Kidney epithelial cell (primary cell): Measurements from ENCODE around the gene NRK. TPM values are rescaled to one million over a fixed set of nuclear protein-coding genes. Genes with fewer than 3 reads are reported as not detected.
"Not testable (repeated sequence)": the region's sequence is repeated elsewhere in the genome, so short reads cannot be mapped to it uniquely, and the experiment has no call there.

ENCODE experiments used
- DNase-seq: peaks from one replicate; pipeline ENCODE4 v3.0.0-alpha.2; 2010; ENCODE audit warnings: low read depth
- H3K27me3 ChIP-seq: 2 replicates; pipeline ENCODE4 v1.6.0; 2011; ENCODE audit warnings: low read length; ENCODE audit not compliant: control insufficient read depth, insufficient read depth
- H3K36me3 ChIP-seq: 2 replicates; pipeline ENCODE4 v1.5.1; 2011; ENCODE audit warnings: low read length; ENCODE audit not compliant: control insufficient read depth, insufficient read depth
- H3K4me3 ChIP-seq: 2 replicates; pipeline ENCODE4 v1.5.1; 2011; ENCODE audit warnings: low read depth, mild to moderate bottlenecking, control low read depth, low read length
- CTCF ChIP-seq: IDR thresholded peaks from 2 replicates; pipeline ENCODE4 v1.5.1; 2011; ENCODE audit warnings: mild to moderate bottlenecking, moderate library complexity, low read length, control low read depth, inconsistent platforms; ENCODE audit not compliant: insufficient read depth, poor library complexity, severe bottlenecking
- total RNA-seq: library from RNA; depleted of rRNA; stranded (reverse); fragments of >200 nt; gene quantifications from 2 replicates; pipeline ENCODE4 v1.2.3, GENCODE V29; 2015

NRK gene
- total RNA-seq, 1 donor from 2014 or later, result 9.0 TPM

GRCh38 chrX:105981772-105982485, 159.6 kb downstream of the NRK start:
- Histone ChIP-seq H3K4me3 (no peak overlapping the region), H3K27me3 (peaks cover 4% of the 10 kb centered on the region), H3K36me3 (no peaks in the 10 kb centered on the region)
- no peak for TF ChIP-seq CTCF
- no peak for DNase-seq

- not testable (repeated sequence) for H3K36me3 ChIP-seq, H3K4me3 ChIP-seq, DNase-seq, H3K27me3 ChIP-seq
These were observed 166.1 kb downstream of the NRK start for GRCh38 chrX:105988487-105988886.

- no peak for DNase-seq
- no peak for TF ChIP-seq CTCF
- H3K4me3 ChIP-seq, result no peak overlapping the region
- no peaks in the 10 kb centered on the region for H3K36me3 ChIP-seq
- no peaks in the 10 kb centered on the region for H3K27me3 ChIP-seq
These were observed 177.0 kb downstream of the NRK start for GRCh38 chrX:105999294-105999693.

GRCh38 chrX:106000203-106000602, 177.9 kb downstream of the NRK start:
- no peak for DNase-seq

GRCh38 chrX:106000609-106001008, 178.3 kb downstream of the NRK start:
- DNase-seq, H3K36me3 ChIP-seq, H3K4me3 ChIP-seq, H3K27me3 ChIP-seq: not testable (repeated sequence)

More at GRCh38 chrX:106000203-106000602, 177.9 kb downstream of the NRK start:
- H3K36me3 ChIP-seq, result no peaks in the 10 kb centered on the region
- TF ChIP-seq CTCF, result no peak
- H3K27me3 ChIP-seq, result no peaks in the 10 kb centered on the region
- H3K4me3 ChIP-seq, result no peak overlapping the region

- TF ChIP-seq CTCF, result no peak
- no peak overlapping the region for H3K4me3 ChIP-seq
- DNase-seq, result no peak
- no peaks in the 10 kb centered on the region for H3K27me3 ChIP-seq
- H3K36me3 ChIP-seq, result no peaks in the 10 kb centered on the region
These were observed 183.3 kb downstream of the NRK start for GRCh38 chrX:106005684-106006083.

- Histone ChIP-seq H3K4me3 (no peak overlapping the region), H3K36me3 (no peaks in the 10 kb centered on the region), H3K27me3 (no peaks in the 10 kb centered on the region)
- DNase-seq, result no peak
- no peak for TF ChIP-seq CTCF
These were observed 185.5 kb downstream of the NRK start for GRCh38 chrX:106007815-106008214.
